Muscle layer of duodenum (tissue), 2 donors: ENCODE measurements around the gene ZNF428.

Source experiments
- H3K27ac ChIP-seq: one replicate; pipeline ENCODE4 v1.7.0; 2013; ENCODE audit warnings: mild to moderate bottlenecking, low read length
- H3K27me3 ChIP-seq: one replicate; pipeline ENCODE4 v1.7.0; 2013; ENCODE audit warnings: low read depth, mild to moderate bottlenecking, control low read depth, low read length
- H3K36me3 ChIP-seq, 2 donors: one replicate each; pipeline ENCODE4 v1.7.0; 2013; ENCODE audit warnings: low read length in 2 of 2, control low read depth in 1 of 2, mild to moderate bottlenecking in 1 of 2; ENCODE audit not compliant: insufficient read depth in 2 of 2, control insufficient read depth in 1 of 2
- H3K4me1 ChIP-seq, 2 donors: one replicate each; pipeline ENCODE4 v1.7.0; 2013; ENCODE audit warnings: low read length in 2 of 2, mild to moderate bottlenecking in 2 of 2, control low read depth in 1 of 2, moderate library complexity in 1 of 2; ENCODE audit not compliant: insufficient read depth in 2 of 2, control insufficient read depth in 1 of 2
- H3K4me3 ChIP-seq, 2 donors: one replicate each; pipeline ENCODE4 v1.7.0; 2013; ENCODE audit warnings: low read length in 2 of 2, low read depth in 1 of 2, mild to moderate bottlenecking in 1 of 2
- H3K9me3 ChIP-seq, 2 donors: one replicate each; pipeline ENCODE4 v1.7.0; 2013; ENCODE audit warnings: low read length in 2 of 2, control low read depth in 1 of 2, mild to moderate bottlenecking in 1 of 2; ENCODE audit not compliant: control insufficient read depth in 1 of 2
- donor health status: healthy.

Gene ZNF428

DNA sequence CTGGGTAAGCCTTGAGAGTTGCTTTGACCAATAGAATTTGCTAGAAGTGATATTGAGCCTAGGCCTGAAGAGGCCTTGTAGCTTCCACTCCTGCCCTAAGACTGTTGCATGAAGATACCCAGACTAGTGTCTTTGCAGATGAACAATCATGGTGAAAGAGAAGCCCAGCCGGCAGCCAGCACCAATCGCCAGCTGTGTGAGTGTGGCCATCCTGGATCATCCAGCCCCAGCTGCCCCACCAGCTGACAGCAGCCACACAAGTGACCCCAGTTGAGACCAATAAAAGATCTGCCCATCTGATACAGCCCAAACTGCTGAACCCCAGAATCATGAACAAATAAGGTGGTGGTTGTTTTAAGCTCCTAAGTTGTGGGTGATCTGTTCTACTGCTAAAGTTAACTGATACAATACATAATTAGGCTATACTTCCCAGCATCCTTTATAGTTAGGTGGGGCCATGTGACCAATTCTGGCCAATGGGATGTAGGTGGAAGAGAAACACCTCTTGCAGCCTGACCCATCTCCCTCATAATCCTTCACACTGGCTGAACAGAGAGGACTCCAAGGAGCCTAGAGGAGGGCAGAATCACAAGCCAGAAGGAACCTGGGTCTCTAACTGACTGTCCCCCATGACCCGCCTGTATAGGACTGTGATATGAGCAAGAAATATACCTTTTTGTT, 9.4 kb upstream of the ZNF428 start:
- Histone ChIP-seq H3K4me1 (no peaks in the 10 kb centered on the region), H3K9me3 (no peaks in the 10 kb centered on the region), H3K27me3 (no peaks in the 10 kb centered on the region), H3K36me3 (peaks cover 0 to 3% of the 10 kb centered on the region in 2 donors), H3K4me3 (no peak overlapping the region), H3K27ac (no peak overlapping the region)

DNA sequence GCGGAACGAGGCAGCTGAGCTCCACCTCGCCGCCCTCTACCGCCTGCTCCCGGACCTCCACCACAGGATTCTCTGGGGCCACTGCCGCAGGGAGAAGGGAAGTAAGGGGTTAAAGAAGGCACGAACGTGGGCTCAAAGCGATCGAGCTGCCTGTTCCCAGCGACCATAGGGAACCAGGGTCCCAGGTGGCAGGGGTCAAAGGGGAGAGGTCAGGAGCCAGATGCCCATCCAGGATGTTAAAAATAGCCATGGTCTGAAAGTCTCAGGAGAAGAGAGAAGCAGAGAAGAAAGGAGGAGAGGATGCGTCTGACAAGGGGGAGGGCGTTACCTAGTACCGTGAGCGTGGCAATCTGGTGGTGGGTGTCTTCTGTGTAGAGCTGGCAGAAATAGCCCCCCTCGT, 7.4 kb upstream of the ZNF428 start:
- H3K4me1 ChIP-seq, result no peaks in the 10 kb centered on the region
- H3K27me3 ChIP-seq, result no peaks in the 10 kb centered on the region
- H3K27ac ChIP-seq, result no peak overlapping the region
- no peaks in the 10 kb centered on the region for H3K9me3 ChIP-seq
- H3K36me3 ChIP-seq, result peaks cover 0 to 3% of the 10 kb centered on the region in 2 donors
- H3K4me3 ChIP-seq, result no peak overlapping the region

DNA sequence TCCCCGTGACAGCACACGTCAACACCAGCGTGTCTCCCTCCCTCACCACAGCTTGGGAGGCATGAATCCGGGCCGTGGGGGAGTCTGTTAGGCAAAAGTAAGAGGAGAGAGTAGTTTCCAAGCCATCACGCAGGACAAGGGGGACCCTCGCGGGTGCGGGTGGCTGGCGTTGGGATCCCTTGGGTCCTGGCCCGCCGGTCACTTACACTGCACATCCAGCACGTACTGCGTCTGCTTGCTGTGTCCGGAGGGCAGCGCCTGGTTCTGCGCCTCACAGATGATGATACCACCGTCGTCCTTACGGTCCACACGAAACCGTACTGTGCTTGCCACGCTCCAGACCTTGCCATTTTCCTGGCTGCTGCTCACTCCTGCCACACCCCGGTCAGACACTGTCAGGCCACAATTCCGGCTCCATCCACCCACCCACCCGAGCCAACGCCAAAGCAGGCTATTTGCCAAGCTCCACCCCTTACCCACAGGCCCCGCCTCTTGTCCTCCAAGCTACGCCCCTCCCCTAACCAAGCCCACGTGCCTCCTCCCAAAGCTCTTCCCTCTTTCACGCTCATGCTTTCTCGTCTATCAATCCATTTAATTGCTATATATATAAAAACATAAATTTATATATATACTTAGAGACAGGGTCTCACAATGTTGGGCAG, 6.6 kb upstream of the ZNF428 start:
- Histone ChIP-seq H3K4me3 (no peak overlapping the region), H3K4me1 (no peaks in the 10 kb centered on the region), H3K36me3 (peaks cover 0 to 3% of the 10 kb centered on the region in 2 donors), H3K27ac (no peak overlapping the region), H3K27me3 (no peaks in the 10 kb centered on the region), H3K9me3 (no peaks in the 10 kb centered on the region)

DNA sequence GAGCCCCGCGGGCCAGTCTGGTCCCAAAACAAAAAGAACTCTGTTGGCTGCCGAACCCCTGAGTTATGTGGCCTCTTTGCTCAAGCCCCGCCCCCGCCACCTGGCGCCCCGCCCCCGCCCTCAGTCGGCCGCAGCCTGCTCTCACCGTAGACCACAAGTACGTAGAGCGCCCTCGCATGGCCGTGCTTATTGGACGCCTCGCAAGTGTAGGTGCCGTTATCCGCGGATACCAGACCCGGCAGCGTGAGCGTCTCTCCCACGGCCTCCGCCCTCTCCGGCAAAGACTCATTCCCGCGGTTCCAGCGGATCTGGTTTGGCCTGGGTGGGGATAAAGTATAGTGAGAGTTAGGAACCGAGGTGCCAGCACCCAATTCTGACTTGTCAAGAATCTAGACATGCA, 5.5 kb upstream of the ZNF428 start:
- Histone ChIP-seq H3K4me1 (peaks cover 0 to 7% of the 10 kb centered on the region in 2 donors), H3K9me3 (no peaks in the 10 kb centered on the region), H3K27ac (no peak overlapping the region), H3K27me3 (no peaks in the 10 kb centered on the region), H3K36me3 (peaks cover 0 to 3% of the 10 kb centered on the region in 2 donors), H3K4me3 (no peak overlapping the region)

DNA sequence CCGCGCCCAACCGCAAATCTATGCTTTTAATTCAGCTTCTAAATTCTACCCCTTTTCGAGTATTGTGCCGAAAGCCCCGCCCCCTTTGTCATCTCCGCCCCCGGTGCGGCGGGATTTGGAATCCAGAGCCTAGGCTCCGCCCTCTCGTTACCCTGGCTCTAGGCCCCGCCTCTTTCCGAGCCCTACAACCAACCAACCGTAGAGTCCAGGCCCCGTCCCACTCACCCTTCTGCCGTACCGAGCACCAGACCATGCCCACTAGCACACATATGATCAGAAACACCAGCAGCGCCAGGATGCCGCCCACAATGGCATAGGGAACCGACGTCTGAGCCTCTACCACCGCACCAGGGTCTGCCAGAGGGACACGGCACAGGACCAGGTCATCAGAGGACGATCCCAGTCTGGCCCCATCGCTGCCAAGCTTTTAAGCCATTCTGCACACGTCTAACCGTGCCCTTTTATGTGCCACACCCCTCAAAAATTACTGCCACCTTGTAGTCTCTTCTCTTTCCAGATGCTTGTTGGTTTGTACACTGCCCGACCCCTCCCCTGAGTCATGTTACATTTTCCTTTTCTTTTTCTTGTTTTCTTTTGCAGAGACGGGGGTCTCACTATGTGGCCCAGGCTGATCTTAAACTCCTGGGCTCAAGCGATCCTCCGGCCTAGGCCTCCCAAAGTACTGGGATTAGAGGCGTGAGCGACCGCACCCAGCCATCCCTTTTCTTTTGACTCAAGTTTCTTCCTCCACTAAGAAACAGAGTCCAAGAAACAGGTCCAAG, 4.7 kb upstream of the ZNF428 start:
- Histone ChIP-seq H3K4me1 (peaks cover 0 to 7% of the 10 kb centered on the region in 2 donors), H3K4me3 (no peak overlapping the region), H3K9me3 (no peaks in the 10 kb centered on the region), H3K36me3 (peaks cover 0 to 3% of the 10 kb centered on the region in 2 donors), H3K27me3 (no peaks in the 10 kb centered on the region), H3K27ac (no peak overlapping the region)

DNA sequence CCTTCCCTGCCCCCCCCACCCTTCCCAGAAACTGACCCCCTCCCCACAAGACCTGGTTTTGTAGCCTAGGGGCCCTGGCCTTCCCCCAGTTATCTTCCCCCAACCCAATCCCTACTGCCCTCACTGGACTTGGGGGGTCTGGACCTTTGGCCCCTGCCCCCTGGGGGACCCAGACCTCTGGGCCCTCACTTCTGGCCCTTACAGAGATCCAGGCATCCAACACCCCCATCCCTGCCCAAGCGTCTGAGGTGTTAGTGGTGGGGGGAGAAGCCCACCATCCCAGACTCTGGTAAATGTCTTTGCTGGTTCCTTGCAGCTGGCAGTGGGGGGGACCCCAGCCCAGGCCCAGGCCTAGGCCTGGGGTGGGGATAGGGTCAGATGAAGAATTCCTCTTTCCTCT, 3.5 kb upstream of the ZNF428 start:
- no peaks in the 10 kb centered on the region for H3K9me3 ChIP-seq
- H3K4me1 ChIP-seq, result peaks cover 0 to 15% of the 10 kb centered on the region in 2 donors
- H3K27ac ChIP-seq, result no peak overlapping the region
- peaks cover 0 to 3% of the 10 kb centered on the region in 2 donors for H3K36me3 ChIP-seq
- H3K27me3 ChIP-seq, result no peaks in the 10 kb centered on the region
- no peak overlapping the region for H3K4me3 ChIP-seq

DNA sequence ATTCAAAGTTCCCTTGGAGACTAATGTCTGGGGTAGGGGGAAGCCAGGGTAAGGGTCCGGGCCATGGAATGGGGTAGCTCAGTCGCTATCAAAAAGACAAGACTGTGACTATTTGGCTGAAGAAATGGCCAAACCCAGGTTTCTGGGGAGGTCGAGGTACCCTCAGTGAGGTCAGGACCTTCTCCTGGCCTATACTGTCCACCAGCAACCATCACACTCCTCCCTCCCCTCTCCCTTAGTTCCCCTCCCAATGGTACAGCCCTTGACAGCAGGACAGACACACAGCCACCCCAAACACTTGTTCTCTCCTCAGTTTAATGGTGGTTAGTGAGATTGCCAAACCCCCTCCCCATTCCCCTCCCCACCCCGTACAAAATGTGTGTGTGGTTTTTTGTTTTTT, 2.6 kb upstream of the ZNF428 start:
- H3K27me3 ChIP-seq, result no peaks in the 10 kb centered on the region
- peaks cover 0 to 15% of the 10 kb centered on the region in 2 donors for H3K4me1 ChIP-seq
- H3K27ac ChIP-seq, result no peak overlapping the region

DNA sequence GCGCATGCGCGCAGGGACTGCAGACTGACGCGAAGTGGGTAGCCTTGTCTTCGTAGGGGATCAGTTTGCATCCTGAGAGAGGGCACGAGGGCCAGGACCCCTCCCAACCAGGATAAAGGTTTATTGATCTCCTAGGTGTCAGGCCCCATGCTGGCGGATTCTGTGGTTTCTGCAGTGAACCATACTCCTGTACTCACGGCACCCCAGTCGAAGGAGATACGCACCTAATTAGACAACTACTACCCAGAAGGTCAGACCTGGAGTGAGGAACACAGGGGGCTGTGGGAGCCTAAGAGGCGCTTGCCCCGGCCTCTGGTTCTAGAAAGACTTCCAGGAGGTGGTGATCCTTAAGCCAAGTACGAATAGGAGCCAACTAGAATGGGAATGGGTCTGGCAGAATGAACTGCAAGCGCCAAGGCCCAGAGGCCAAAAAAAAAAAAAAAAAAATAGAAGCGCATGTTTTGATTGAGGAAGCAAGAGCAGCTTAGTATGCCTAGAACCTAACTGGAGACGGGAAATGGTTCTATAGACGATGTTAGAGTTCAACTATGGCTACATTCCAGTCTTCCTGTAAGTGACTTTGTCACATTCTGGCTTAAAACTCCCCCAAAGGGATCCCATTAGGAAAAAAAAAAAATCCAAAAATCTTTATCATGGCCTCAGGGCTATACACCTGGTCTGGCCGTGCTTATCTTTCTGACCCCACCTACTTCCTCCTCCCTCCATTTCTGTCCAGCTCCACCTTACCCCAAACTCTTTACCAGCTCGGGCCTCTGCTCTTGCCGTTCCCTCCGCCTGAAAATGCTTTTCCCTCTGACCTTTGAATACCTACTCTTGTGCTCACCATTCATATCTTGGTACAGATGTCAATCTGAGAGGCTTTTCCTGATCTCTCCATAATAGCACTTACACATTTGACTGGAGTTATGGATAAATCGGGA, 902 bp upstream of the ZNF428 start:
- H3K4me1 ChIP-seq, result peaks cover 0 to 15% of the 10 kb centered on the region in 2 donors
- no peaks in the 10 kb centered on the region for H3K36me3 ChIP-seq

More for the DNA sequence above, 2.6 kb upstream of the ZNF428 start:
- peaks cover 0 to 3% of the 10 kb centered on the region in 2 donors for H3K36me3 ChIP-seq
- no peaks in the 10 kb centered on the region for H3K9me3 ChIP-seq
- H3K4me3 ChIP-seq, result no peak overlapping the region

DNA sequence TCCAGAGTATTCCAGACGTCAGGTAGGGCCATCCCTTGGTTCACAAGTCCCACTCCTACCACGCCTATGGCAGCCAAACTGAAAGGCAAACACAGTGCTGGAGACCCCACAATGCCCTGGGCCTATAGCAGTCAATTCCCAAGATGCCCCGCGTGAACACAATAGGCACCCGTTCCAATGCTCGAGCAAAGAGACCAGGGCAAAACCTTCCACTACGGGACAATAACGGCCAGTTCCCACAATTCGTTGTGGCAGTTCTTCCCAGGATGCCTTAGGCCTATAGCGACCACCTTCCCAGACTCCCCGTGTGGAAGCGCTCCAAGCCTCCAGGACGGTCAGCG, 538 bp downstream of the ZNF428 start:
- peaks cover 0 to 15% of the 10 kb centered on the region in 2 donors for H3K4me1 ChIP-seq
- peaks cover 3 to 5% of the 10 kb centered on the region in 2 donors for H3K36me3 ChIP-seq
- H3K27ac ChIP-seq, result peak overlapping the region; percentile 80
- peak overlapping the region; percentile 80 to 91 for H3K4me3 ChIP-seq
- H3K27me3 ChIP-seq, result no peaks in the 10 kb centered on the region
- H3K9me3 ChIP-seq, result no peaks in the 10 kb centered on the region

More for the DNA sequence above, 902 bp upstream of the ZNF428 start:
- H3K27ac ChIP-seq, result peak overlapping the region; percentile 80
- H3K27me3 ChIP-seq, result no peaks in the 10 kb centered on the region
- peak overlapping the region; percentile 80 to 91 for H3K4me3 ChIP-seq
- no peaks in the 10 kb centered on the region for H3K9me3 ChIP-seq

DNA sequence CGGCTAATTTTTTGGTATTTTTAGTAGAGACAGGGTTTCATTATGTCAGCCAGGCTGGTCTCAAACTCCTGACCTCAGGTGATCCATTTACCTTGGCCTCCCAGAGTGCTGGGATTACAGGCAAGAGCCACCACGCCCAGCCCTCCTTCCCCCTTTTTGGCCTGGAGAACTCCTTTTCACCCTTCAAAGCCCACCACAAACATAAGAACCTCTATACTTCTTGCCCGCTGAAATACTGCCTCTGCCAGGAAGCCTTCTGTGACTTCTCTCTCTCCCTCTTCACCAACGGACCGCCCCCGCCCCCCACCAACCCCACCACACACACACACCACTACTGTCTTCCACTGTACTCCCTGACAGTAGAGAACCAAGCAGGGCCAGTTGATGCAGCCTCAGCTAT, 2.5 kb downstream of the ZNF428 start:
- Histone ChIP-seq H3K36me3 (peaks cover 12 to 25% of the 10 kb centered on the region in 2 donors), H3K9me3 (no peaks in the 10 kb centered on the region), H3K27ac (no peak overlapping the region), H3K27me3 (no peaks in the 10 kb centered on the region), H3K4me3 (no peak overlapping the region), H3K4me1 (peaks cover 0 to 15% of the 10 kb centered on the region in 2 donors)
